ENCODE data around the gene TMTC2. TPM values are rescaled to one million over a fixed set of nuclear protein-coding genes. Genes with fewer than 3 reads are reported as not detected.

Gene TMTC2
- total RNA-seq, 4 donors from 2014 or later, result 18.8 to 30.7 (median 21.0) TPM

DNA sequence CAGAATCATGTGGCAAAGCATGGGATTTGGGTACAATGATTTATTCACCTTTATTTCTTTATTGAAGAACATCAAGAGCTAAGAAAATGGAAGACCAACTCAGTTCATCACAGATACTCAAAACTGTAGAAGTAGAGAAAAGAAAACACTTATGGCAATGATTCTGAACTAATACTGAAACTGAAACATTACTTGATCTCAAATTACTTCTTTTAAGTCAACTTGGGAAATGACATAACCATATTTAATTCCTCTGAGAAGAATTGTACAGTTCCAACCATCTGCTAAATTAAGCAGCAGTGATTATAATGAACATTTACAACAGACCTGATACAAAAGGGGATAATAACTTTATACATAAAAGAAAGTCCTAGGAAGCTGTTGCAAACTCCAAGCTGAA, 466.5 kb downstream of the TMTC2 start:
- no peaks in the 10 kb centered on the region for H3K4me1 ChIP-seq
- no peaks in the 10 kb centered on the region for H3K36me3 ChIP-seq
- no peaks in the 10 kb centered on the region for H3K9me3 ChIP-seq
- H3K27ac ChIP-seq, result no peak overlapping the region
- H3K4me3 ChIP-seq (replicated peaks in 1 of 3), result no peak overlapping the region
- no peaks in the 10 kb centered on the region for H3K27me3 ChIP-seq
- no peak for DNase-seq
- no peak for TF ChIP-seq POLR2A (IDR thresholded peaks at IDR 0.05)
- TF ChIP-seq, protein P1, sequence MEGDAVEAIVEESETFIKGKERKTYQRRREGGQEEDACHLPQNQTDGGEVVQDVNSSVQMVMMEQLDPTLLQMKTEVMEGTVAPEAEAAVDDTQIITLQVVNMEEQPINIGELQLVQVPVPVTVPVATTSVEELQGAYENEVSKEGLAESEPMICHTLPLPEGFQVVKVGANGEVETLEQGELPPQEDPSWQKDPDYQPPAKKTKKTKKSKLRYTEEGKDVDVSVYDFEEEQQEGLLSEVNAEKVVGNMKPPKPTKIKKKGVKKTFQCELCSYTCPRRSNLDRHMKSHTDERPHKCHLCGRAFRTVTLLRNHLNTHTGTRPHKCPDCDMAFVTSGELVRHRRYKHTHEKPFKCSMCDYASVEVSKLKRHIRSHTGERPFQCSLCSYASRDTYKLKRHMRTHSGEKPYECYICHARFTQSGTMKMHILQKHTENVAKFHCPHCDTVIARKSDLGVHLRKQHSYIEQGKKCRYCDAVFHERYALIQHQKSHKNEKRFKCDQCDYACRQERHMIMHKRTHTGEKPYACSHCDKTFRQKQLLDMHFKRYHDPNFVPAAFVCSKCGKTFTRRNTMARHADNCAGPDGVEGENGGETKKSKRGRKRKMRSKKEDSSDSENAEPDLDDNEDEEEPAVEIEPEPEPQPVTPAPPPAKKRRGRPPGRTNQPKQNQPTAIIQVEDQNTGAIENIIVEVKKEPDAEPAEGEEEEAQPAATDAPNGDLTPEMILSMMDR (IDR thresholded peaks at IDR 0.05), result no peak
- intact Hi-C loops (cut with DNase I), result no loop called here

DNA sequence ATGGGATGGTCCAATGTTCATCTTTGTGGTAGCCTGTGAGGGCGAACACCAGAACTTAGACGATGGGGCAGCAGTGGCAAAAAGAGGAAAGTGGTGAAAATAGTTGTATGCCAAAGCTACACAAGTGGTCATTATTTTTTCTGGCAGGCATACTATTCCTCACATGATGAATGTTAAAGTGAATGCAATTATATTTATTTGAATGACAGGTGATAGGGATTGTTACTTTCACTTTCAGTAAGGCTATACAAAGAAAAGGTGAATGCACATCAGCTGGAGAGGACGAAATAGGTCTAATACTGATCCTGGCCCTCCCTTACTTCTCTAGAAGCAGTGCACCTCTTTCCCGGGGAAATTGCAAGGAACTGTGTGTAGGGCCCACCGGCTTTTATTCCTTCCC, 470.1 kb downstream of the TMTC2 start:
- 90 to 91% methylated on average over 5 of the region's 5 CpGs for WGBS, 2 donors
- TF ChIP-seq POLR2A (IDR thresholded peaks at IDR 0.05), result no peak
- TF ChIP-seq, protein P1 (IDR thresholded peaks at IDR 0.05), result no peak

DNA sequence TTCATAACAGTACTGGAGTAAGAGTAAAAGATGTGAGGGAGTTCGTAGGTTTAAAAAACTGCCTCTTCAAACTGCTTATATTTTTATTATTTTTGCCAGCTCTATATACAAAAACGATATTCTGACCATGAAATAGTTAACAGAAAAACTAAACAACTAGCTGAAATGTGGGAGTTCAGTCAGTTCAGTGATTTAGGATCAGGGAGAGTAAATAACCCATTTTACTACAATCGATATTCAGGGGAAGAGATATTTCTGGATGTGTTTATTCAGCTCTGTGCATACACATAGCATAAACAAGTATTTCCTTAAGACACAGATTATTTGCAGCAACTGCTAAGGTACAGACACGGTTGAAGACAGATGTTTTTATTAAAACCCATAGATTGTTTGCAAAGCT, 470.9 kb downstream of the TMTC2 start:
- no peaks in the 10 kb centered on the region for H3K9me3 ChIP-seq
- TF ChIP-seq, protein P1 (IDR thresholded peaks at IDR 0.05), result no peak
- TF ChIP-seq POLR2A (IDR thresholded peaks at IDR 0.05), result no peak
- no peaks in the 10 kb centered on the region for H3K4me1 ChIP-seq
- H3K27me3 ChIP-seq, result no peaks in the 10 kb centered on the region
- intact Hi-C loops (cut with DNase I), result no loop called here
- DNase-seq, result no peak
- 74 to 75% methylated on average over 4 of the region's 4 CpGs for WGBS, 2 donors
- no peak overlapping the region for H3K4me3 ChIP-seq (replicated peaks in 1 of 3)
- no peaks in the 10 kb centered on the region for H3K36me3 ChIP-seq
- H3K27ac ChIP-seq, result no peak overlapping the region

More for the DNA sequence above, 470.1 kb downstream of the TMTC2 start:
- Histone ChIP-seq H3K4me1 (no peaks in the 10 kb centered on the region), H3K4me3 (replicated peaks in 1 of 3) (no peak overlapping the region), H3K36me3 (no peaks in the 10 kb centered on the region), H3K27me3 (no peaks in the 10 kb centered on the region), H3K27ac (no peak overlapping the region), H3K9me3 (no peaks in the 10 kb centered on the region)
- no peak for DNase-seq
- intact Hi-C loops (cut with DNase I), result no loop called here

DNA sequence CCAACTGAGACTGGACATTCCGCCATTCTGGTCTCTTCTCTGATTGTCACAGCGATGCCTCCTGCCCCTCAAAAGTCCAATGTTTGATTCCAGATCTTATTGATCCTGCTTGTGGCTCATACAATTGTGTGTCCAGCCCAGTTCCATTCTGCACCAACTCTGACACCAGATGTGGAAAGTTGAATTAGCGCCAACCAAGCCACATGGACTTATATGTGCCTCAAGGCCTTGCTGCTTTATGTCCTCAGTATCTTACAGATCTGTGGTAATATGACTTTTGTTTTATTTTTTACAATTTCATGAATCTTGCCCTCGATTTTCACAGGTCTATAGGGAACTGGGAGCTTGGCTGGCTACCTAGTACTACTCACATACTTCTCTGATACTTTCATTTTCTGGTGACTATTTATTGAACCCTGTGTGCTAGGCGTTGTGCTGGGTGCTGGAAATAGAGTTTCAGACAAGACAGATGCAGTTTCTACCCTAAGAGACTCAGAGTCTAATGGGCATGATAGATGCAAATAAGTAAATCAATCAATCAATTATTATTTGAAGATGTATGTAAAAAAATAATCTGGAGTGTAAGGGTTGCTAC, 472.0 kb downstream of the TMTC2 start:
- Histone ChIP-seq H3K4me3 (replicated peaks in 1 of 3) (no peak overlapping the region), H3K27ac (no peak overlapping the region), H3K27me3 (no peaks in the 10 kb centered on the region), H3K4me1 (no peaks in the 10 kb centered on the region), H3K9me3 (no peaks in the 10 kb centered on the region), H3K36me3 (no peaks in the 10 kb centered on the region)
- intact Hi-C loops (cut with DNase I), result no loop called here
- TF ChIP-seq, protein P1 (IDR thresholded peaks at IDR 0.05), result no peak
- TF ChIP-seq POLR2A (IDR thresholded peaks at IDR 0.05), result no peak
- DNase-seq, result no peak
- 86 to 89% methylated on average over 5 of the region's 5 CpGs for WGBS, 2 donors

DNA sequence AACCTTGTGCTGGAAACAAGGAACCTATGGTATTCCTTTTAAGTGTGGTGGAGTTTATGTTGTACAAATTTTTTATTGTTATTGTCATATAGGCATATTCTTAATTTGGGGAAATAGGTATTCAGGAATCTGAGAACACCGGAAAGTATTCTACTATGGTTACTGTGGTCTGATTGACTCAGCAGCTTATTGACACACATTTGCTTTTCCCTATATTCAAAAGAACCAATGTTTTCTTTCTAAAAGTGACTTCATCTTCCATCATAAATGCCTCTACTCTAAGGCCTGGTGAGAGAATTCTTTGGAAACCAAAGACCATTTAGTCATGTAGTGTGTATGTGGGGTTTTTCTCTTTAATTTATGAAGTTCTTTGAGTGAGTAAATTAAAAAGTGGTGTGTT, 474.8 kb downstream of the TMTC2 start:
- intact Hi-C loops (cut with DNase I), result no loop called here
- WGBS, 2 donors, result 92 to 95% methylated on average over 1 of the region's 1 CpG
- H3K4me1 ChIP-seq, result no peaks in the 10 kb centered on the region
- no peak for DNase-seq
- H3K27me3 ChIP-seq, result no peaks in the 10 kb centered on the region
- no peak overlapping the region for H3K4me3 ChIP-seq (replicated peaks in 1 of 3)
- no peaks in the 10 kb centered on the region for H3K9me3 ChIP-seq
- no peak overlapping the region for H3K27ac ChIP-seq
- TF ChIP-seq, protein P1 (IDR thresholded peaks at IDR 0.05), result no peak
- TF ChIP-seq POLR2A (IDR thresholded peaks at IDR 0.05), result no peak
- H3K36me3 ChIP-seq, result no peaks in the 10 kb centered on the region
